ENCODE data around the gene FSTL5.

The FSTL5 gene

DNA sequence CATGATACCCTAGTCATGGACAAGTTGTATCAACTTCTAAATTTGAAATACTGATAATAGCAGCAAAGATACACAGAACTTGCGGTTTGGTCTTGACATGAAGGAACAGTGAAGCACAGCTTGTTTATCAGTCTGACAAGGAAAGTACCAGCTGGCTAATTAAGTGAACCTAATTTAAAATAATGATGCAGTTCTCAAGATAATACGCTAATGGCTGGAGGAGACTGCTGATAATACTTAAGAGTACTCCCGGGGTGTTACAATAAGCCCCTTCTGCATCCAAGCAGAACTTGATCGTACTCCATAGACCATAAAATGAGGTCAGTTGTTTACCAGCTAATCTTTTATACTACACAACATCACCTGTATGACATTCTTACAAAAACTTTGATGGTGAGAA is 697.5 kb downstream of the FSTL5 start:
- Histone ChIP-seq H3K4me3 (ENCODE audit: low read depth, low read length) (no peak overlapping the region), H2AFZ (ENCODE audit: low read length, unreplicated experiment) (no peak overlapping the region), H3K27ac (ENCODE audit: low read depth, low read length) (no peak overlapping the region), H3K27me3 (ENCODE audit: insufficient read depth, low read length) (no peaks in the 10 kb centered on the region), H3K79me2 (ENCODE audit: control insufficient read depth, insufficient read depth, low read length, unreplicated experiment) (no peaks in the 10 kb centered on the region), H3K36me3 (ENCODE audit: insufficient read depth, low read length) (no peaks in the 10 kb centered on the region), H3K4me1 (ENCODE audit: control insufficient read depth, insufficient read depth, low read length, unreplicated experiment) (no peaks in the 10 kb centered on the region)

DNA sequence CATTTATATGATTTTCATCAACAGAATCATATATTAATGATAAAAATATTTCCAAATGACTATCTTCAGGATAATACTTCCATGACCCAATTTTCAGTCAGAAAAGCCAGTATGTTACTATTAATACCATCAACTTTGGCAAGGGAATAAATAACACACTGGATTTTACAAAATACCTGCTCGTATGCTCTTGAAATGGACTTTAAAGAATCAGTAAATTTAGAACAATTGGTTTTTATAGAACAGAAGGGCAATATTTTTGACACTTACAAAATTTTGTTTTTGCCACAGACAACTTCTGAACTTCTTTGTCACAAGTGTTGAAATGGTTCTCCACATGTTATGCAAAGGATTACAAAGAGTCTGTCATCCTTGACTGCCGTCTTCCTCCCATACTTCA is 700.4 kb downstream of the FSTL5 start:
- H3K27me3 ChIP-seq (ENCODE audit: insufficient read depth, low read length) = no peaks in the 10 kb centered on the region
- no peak overlapping the region for H3K27ac ChIP-seq (ENCODE audit: low read depth, low read length)
- no peaks in the 10 kb centered on the region for H3K4me1 ChIP-seq (ENCODE audit: control insufficient read depth, insufficient read depth, low read length, unreplicated experiment)
- no peak overlapping the region for H2AFZ ChIP-seq (ENCODE audit: low read length, unreplicated experiment)
- no peaks in the 10 kb centered on the region for H3K36me3 ChIP-seq (ENCODE audit: insufficient read depth, low read length)
- no peak overlapping the region for H3K4me3 ChIP-seq (ENCODE audit: low read depth, low read length)
- no peaks in the 10 kb centered on the region for H3K79me2 ChIP-seq (ENCODE audit: control insufficient read depth, insufficient read depth, low read length, unreplicated experiment)

DNA sequence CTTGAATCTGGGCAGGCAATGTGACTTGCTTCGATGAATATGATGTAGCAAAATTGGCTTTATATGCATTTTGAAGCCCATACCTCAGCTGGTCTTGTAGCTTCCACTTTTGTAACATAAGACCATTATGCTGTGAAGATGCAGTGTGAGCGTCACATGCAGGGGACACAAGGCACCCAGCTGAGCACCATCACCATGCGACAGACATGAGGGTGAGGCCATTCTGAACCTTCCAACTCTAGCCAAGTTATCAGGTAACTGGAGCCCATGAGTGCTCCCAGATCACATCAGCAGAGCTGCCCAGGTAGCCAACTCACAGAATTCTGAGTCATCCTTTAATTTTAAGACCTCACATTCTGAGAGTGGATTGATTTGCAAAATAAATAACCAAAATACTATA is 705.9 kb downstream of the FSTL5 start:
- no peak overlapping the region for H3K27ac ChIP-seq (ENCODE audit: low read depth, low read length)
- no peaks in the 10 kb centered on the region for H3K36me3 ChIP-seq (ENCODE audit: insufficient read depth, low read length)
- no peaks in the 10 kb centered on the region for H3K4me1 ChIP-seq (ENCODE audit: control insufficient read depth, insufficient read depth, low read length, unreplicated experiment)
- no peaks in the 10 kb centered on the region for H3K27me3 ChIP-seq (ENCODE audit: insufficient read depth, low read length)
- no peak overlapping the region for H3K4me3 ChIP-seq (ENCODE audit: low read depth, low read length)
- H3K79me2 ChIP-seq (ENCODE audit: control insufficient read depth, insufficient read depth, low read length, unreplicated experiment) = no peaks in the 10 kb centered on the region
- H2AFZ ChIP-seq (ENCODE audit: low read length, unreplicated experiment) = no peak overlapping the region

DNA sequence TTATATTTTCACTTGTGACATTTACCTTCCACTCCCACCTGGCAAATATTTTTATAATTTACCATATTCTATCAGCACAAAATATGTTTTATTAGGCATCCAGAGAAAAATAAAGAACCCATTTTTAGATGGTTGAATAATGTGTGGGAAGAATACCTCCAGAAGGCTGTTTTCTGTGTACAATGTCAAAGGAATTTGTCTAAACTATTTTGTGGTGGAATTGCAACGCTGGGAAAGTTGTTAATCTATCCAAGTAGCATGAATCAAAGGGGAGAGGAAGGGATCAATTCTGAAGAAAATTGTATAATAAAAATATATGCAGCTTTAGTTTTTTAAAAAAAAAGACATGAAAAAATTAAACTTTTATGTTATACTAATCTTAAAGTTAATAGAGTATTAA is 706.5 kb downstream of the FSTL5 start:
- Histone ChIP-seq H3K4me1 (ENCODE audit: control insufficient read depth, insufficient read depth, low read length, unreplicated experiment) (no peaks in the 10 kb centered on the region), H3K27ac (ENCODE audit: low read depth, low read length) (no peak overlapping the region)

DNA sequence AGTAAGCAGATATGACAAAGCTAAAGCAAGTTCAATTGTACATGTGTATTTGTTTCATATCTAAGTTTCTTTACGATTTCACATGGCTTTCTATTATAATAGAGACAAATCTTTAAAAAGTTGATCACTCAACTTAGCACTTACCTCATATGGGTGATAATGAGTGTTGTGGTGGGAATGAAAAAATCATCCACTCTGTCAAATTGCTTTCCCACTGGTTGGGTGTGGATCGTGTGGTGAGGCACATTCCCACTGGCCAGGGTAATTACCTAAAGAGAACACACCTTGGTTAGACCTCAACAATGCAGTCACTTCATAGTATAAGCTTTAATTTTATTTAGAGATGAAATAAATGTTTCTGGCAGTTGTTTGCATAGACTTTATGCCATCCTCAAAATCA is 708.9 kb downstream of the FSTL5 start:
- H3K36me3 ChIP-seq (ENCODE audit: insufficient read depth, low read length) = no peaks in the 10 kb centered on the region
- H3K79me2 ChIP-seq (ENCODE audit: control insufficient read depth, insufficient read depth, low read length, unreplicated experiment) = no peaks in the 10 kb centered on the region
- no peak overlapping the region for H3K27ac ChIP-seq (ENCODE audit: low read depth, low read length)
- no peaks in the 10 kb centered on the region for H3K4me1 ChIP-seq (ENCODE audit: control insufficient read depth, insufficient read depth, low read length, unreplicated experiment)
- no peaks in the 10 kb centered on the region for H3K27me3 ChIP-seq (ENCODE audit: insufficient read depth, low read length)
- no peak overlapping the region for H2AFZ ChIP-seq (ENCODE audit: low read length, unreplicated experiment)
- H3K4me3 ChIP-seq (ENCODE audit: low read depth, low read length) = no peak overlapping the region

More for the DNA sequence above, 706.5 kb downstream of the FSTL5 start:
- no peak overlapping the region for H3K4me3 ChIP-seq (ENCODE audit: low read depth, low read length)
- H3K27me3 ChIP-seq (ENCODE audit: insufficient read depth, low read length) = no peaks in the 10 kb centered on the region
- no peak overlapping the region for H2AFZ ChIP-seq (ENCODE audit: low read length, unreplicated experiment)
- no peaks in the 10 kb centered on the region for H3K79me2 ChIP-seq (ENCODE audit: control insufficient read depth, insufficient read depth, low read length, unreplicated experiment)
- H3K36me3 ChIP-seq (ENCODE audit: insufficient read depth, low read length) = no peaks in the 10 kb centered on the region

DNA sequence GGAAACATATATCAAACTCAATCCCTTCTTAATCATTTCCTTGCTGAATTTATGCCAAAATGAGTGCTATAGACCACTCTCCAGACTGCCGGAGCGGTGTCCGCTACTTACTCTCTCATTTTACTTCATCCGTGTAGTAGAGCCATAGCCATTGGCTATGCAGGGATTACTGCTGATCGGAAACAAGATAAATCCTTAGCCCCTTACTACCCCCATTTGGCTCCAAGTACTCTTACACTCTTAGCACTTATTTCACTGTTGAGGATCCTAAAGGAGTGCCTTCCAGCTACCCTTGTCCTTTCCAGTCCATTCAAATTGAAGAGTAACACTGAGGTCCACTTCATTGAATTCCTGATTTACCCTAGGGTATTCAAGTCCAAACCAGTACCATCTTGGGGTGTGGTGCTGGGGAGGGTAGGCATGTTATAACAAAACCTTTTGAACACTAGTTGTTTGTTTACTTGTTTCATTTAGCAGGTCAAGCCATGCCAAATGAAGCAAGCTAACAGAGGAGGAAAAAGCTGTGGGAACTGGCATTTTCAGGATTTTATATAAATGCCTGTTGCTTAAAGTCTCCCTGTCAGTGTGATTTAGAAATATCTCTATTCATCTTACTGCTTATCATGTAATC is 715.1 kb downstream of the FSTL5 start:
- Histone ChIP-seq H3K27me3 (ENCODE audit: insufficient read depth, low read length) (no peaks in the 10 kb centered on the region), H3K4me1 (ENCODE audit: control insufficient read depth, insufficient read depth, low read length, unreplicated experiment) (no peaks in the 10 kb centered on the region), H3K4me3 (ENCODE audit: low read depth, low read length) (peak overlapping the region; percentile 52), H2AFZ (ENCODE audit: low read length, unreplicated experiment) (no peak overlapping the region), H3K79me2 (ENCODE audit: control insufficient read depth, insufficient read depth, low read length, unreplicated experiment) (no peaks in the 10 kb centered on the region), H3K36me3 (ENCODE audit: insufficient read depth, low read length) (no peaks in the 10 kb centered on the region), H3K27ac (ENCODE audit: low read depth, low read length) (no peak overlapping the region)

DNA sequence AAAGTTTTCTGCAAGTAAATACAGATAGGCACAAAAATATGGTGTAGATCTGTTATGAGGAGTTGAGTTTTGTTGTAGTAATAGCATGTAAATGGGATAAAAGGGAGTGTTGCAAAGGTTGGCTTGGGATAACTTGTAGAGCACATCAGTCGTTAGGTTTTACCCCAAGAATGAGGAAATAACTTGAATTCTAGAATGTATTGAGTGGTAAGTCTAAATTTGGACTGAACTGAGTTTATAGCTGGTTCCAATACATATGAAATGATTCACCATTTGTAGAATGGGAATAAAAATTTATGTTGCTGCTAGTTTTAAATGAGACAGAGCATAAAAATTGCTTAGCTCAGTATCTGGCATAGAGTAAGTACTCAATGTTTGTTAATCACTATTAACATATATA is 719.2 kb downstream of the FSTL5 start:
- H3K27ac ChIP-seq (ENCODE audit: low read depth, low read length) = no peak overlapping the region
- H3K4me3 ChIP-seq (ENCODE audit: low read depth, low read length) = no peak overlapping the region
- no peaks in the 10 kb centered on the region for H3K79me2 ChIP-seq (ENCODE audit: control insufficient read depth, insufficient read depth, low read length, unreplicated experiment)
- H3K4me1 ChIP-seq (ENCODE audit: control insufficient read depth, insufficient read depth, low read length, unreplicated experiment) = no peaks in the 10 kb centered on the region
- H3K27me3 ChIP-seq (ENCODE audit: insufficient read depth, low read length) = no peaks in the 10 kb centered on the region
- H2AFZ ChIP-seq (ENCODE audit: low read length, unreplicated experiment) = no peak overlapping the region
- H3K36me3 ChIP-seq (ENCODE audit: insufficient read depth, low read length) = no peaks in the 10 kb centered on the region

DNA sequence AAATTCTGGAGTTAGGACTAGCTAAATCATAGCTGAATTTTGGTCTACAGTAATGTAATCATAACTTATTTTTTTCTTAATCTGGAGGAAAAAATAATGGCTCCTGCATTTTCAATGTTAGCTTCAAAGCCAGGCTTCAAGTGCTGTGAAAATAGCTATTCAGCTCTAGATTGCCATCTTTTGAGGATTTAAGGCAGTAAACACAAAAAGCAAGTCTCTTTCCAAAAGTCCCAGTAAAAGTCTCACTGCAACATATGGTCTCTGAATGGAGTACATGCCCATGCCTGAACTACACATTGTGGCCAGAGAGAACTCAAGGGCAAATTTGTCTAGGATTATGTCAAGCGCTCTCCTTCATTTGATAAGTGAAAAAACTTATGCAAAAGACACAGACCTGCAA is 720.9 kb downstream of the FSTL5 start:
- Histone ChIP-seq H3K36me3 (ENCODE audit: insufficient read depth, low read length) (no peaks in the 10 kb centered on the region), H3K27ac (ENCODE audit: low read depth, low read length) (no peak overlapping the region), H3K79me2 (ENCODE audit: control insufficient read depth, insufficient read depth, low read length, unreplicated experiment) (no peaks in the 10 kb centered on the region), H3K27me3 (ENCODE audit: insufficient read depth, low read length) (no peaks in the 10 kb centered on the region), H3K4me1 (ENCODE audit: control insufficient read depth, insufficient read depth, low read length, unreplicated experiment) (no peaks in the 10 kb centered on the region), H3K4me3 (ENCODE audit: low read depth, low read length) (no peak overlapping the region), H2AFZ (ENCODE audit: low read length, unreplicated experiment) (no peak overlapping the region)

DNA sequence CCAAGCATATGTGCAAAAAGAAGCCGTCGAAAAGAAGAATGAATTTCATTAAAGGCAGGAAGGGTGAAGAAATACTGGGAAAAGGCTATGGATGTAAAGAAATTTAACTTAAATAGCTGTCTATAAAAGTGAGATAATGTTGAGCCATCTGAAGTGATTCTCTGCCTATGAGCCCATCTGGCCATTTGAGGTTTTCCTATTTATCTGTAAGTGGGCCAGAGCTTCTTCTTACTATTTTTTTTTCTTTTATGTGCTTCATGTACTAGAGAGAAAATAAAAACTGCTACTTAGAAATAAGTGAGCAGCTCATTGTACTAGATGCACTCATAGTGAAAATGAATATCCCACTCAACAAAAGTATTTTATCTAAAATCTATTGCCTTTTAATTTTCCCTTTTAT is 725.7 kb downstream of the FSTL5 start:
- H3K4me3 ChIP-seq (ENCODE audit: low read depth, low read length) = no peak overlapping the region
- no peaks in the 10 kb centered on the region for H3K79me2 ChIP-seq (ENCODE audit: control insufficient read depth, insufficient read depth, low read length, unreplicated experiment)
- H3K27ac ChIP-seq (ENCODE audit: low read depth, low read length) = no peak overlapping the region
- no peaks in the 10 kb centered on the region for H3K27me3 ChIP-seq (ENCODE audit: insufficient read depth, low read length)
- H3K4me1 ChIP-seq (ENCODE audit: control insufficient read depth, insufficient read depth, low read length, unreplicated experiment) = no peaks in the 10 kb centered on the region
- no peak overlapping the region for H2AFZ ChIP-seq (ENCODE audit: low read length, unreplicated experiment)
- H3K36me3 ChIP-seq (ENCODE audit: insufficient read depth, low read length) = no peaks in the 10 kb centered on the region

DNA sequence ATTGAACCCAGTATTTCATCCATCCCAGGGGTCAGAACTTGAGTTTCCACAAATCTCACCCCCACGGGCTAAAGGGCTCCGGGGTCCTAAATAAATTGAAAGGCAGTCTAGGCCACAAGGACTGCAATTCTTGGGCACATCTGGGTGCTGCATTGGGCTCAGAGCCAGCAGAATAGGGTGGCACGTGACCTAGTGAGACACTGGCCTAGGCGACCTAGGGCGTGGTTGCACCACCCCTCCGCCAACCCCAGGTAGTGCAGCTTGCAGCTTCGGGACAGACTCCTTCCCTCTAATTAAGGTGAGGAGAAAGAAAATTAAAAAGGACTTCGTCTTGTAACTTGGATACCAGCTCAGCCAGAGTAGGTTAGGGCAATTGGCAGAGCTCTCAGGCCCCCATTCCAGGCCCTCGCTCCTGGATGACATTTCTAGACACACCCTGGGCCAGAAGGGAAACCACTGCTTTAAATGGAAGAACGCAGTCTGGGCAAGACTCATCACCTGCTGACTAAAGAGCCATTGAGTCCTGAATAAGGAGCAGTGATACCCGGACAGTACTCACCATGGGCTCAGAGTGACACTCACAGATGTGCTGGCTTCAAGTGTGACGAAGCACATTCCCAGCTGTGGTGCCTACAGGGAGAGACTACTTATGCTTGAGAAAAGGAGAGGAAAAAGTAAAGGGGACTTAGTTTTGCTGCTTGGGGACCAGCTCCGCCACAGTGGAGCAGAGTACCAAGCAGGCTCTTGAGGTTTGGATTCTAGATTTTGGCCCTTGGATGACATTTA is 735.4 kb downstream of the FSTL5 start:
- no peak overlapping the region for H2AFZ ChIP-seq (ENCODE audit: low read length, unreplicated experiment)
- no peaks in the 10 kb centered on the region for H3K79me2 ChIP-seq (ENCODE audit: control insufficient read depth, insufficient read depth, low read length, unreplicated experiment)
- no peak overlapping the region for H3K4me3 ChIP-seq (ENCODE audit: low read depth, low read length)
- H3K27me3 ChIP-seq (ENCODE audit: insufficient read depth, low read length) = no peaks in the 10 kb centered on the region
- no peaks in the 10 kb centered on the region for H3K4me1 ChIP-seq (ENCODE audit: control insufficient read depth, insufficient read depth, low read length, unreplicated experiment)
- H3K27ac ChIP-seq (ENCODE audit: low read depth, low read length) = no peak overlapping the region
- H3K36me3 ChIP-seq (ENCODE audit: insufficient read depth, low read length) = no peaks in the 10 kb centered on the region

DNA sequence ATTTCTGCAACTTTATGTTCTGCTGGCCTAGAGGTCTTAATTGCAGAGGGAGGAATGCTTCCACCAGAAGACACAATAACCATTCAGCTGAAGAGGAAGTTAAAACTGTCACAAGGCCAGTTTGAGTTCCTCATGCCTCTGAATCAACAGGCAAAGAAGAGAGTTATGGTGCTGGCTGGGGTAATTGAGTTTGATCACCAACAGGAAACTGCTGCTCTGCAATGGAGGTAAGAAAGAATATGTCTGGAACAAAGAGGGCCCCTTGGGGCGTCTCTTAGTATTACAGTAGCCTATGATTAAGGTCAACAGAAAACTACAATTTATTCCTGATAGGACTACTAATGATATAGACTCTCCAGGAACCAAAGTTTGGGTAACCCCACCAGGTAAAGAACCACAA is 744.0 kb downstream of the FSTL5 start:
- Histone ChIP-seq H3K27ac (ENCODE audit: low read depth, low read length) (no peak overlapping the region), H2AFZ (ENCODE audit: low read length, unreplicated experiment) (no peak overlapping the region), H3K36me3 (ENCODE audit: insufficient read depth, low read length) (no peaks in the 10 kb centered on the region), H3K4me3 (ENCODE audit: low read depth, low read length) (no peak overlapping the region), H3K27me3 (ENCODE audit: insufficient read depth, low read length) (no peaks in the 10 kb centered on the region), H3K79me2 (ENCODE audit: control insufficient read depth, insufficient read depth, low read length, unreplicated experiment) (no peaks in the 10 kb centered on the region), H3K4me1 (ENCODE audit: control insufficient read depth, insufficient read depth, low read length, unreplicated experiment) (no peaks in the 10 kb centered on the region)

Data from ACC112 (cell line).